Lower leg skin (tissue), 3 donors: Measurements from ENCODE around the gene FOXP4.

Source experiments
- POLR2A ChIP-seq, 2 donors: fragments of 450-650 bp; IDR thresholded peaks; one replicate each; pipeline ENCODE4 v1.6.1; 2016 to 2017; ENCODE audit warnings: antibody characterized with exemption in 2 of 2, mild to moderate bottlenecking in 1 of 2, moderate library complexity in 1 of 2
- TF ChIP-seq, protein P1 (sequence below), 3 donors: fragments of 450-650 bp; IDR thresholded peaks; one replicate each; pipeline ENCODE4 v1.5.1; 2016; ENCODE audit warnings: antibody characterized with exemption in 3 of 3, mild to moderate bottlenecking in 3 of 3, moderate library complexity in 2 of 3

DNA sequence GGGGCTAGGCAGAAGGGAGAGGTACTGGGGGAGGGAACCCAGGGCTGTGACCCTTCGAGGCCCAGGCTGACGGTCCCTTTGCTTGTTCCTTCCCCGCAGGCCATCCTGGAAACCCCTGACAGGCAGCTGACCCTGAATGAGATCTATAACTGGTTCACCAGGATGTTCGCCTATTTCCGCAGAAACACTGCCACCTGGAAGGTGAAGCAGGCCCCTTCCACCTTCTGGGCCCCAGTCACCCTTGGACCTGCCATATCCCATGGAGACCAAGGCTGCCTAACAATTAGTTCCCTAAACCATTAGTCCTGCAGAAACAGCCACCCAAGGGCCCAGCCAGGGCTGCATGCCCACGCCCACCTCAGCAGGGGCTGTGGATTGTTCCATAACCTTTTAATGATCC, 44.9 kb downstream of the FOXP4 start:
- no peak for TF ChIP-seq POLR2A (IDR thresholded peaks at IDR 0.05)
- TF ChIP-seq, protein P1, sequence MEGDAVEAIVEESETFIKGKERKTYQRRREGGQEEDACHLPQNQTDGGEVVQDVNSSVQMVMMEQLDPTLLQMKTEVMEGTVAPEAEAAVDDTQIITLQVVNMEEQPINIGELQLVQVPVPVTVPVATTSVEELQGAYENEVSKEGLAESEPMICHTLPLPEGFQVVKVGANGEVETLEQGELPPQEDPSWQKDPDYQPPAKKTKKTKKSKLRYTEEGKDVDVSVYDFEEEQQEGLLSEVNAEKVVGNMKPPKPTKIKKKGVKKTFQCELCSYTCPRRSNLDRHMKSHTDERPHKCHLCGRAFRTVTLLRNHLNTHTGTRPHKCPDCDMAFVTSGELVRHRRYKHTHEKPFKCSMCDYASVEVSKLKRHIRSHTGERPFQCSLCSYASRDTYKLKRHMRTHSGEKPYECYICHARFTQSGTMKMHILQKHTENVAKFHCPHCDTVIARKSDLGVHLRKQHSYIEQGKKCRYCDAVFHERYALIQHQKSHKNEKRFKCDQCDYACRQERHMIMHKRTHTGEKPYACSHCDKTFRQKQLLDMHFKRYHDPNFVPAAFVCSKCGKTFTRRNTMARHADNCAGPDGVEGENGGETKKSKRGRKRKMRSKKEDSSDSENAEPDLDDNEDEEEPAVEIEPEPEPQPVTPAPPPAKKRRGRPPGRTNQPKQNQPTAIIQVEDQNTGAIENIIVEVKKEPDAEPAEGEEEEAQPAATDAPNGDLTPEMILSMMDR (IDR thresholded peaks at IDR 0.05): no peak
